Measurements from ENCODE around the gene TSHR. TPM values are rescaled to one million over a fixed set of nuclear protein-coding genes. Genes with fewer than 3 reads are reported as not detected.
"Not testable (repeated sequence)": the region's sequence is repeated elsewhere in the genome, so short reads cannot be mapped to it uniquely, and the experiment has no call there.

TSHR gene
- total RNA-seq, 6 donors from 2014 or later = 1.4 TPM; not detected in 5

DNA sequence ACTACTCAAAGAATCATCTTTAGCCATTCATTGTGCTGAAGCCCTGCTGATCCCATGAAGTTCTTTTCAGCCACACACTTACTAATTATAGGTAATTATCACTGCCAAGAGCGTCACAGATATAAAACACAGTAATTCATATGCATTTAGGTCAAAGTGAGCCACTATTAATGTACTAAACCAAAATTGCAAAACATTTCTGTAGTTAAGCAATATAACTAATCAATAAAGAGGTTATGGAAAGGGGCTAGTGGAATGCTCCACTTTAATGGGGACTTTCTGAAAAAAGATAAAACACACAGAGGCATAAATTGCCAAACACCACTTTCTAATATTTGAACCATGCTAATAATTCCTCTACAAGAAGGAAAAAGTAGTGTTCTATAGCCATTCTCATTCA lies 7.1 kb upstream of the TSHR start:
- no peaks in the 10 kb centered on the region for H3K9me3 ChIP-seq
- H3K27me3 ChIP-seq = no peaks in the 10 kb centered on the region
- 44 to 96% methylated on average over 1 of the region's 1 CpG for WGBS, 2 donors
- no peak for TF ChIP-seq EP300 (IDR thresholded peaks at IDR 0.05)
- no peak for TF ChIP-seq POLR2A (IDR thresholded peaks at IDR 0.05)
- TF ChIP-seq CTCF (IDR thresholded peaks at IDR 0.05) = no peak
- TF ChIP-seq POLR2AphosphoS5 (IDR thresholded peaks at IDR 0.05) = no peak
- H3K4me1 ChIP-seq = no peaks in the 10 kb centered on the region
- ATAC-seq (ENCODE audit: low FRiP score in 2 of 2) (no peak), DNase-seq (no peak)
- H3K36me3 ChIP-seq = no peaks in the 10 kb centered on the region
- no peak overlapping the region for H3K4me3 ChIP-seq
- no peak overlapping the region for H3K27ac ChIP-seq

GRCh38 chr14:80951491-80951890 lies 3.9 kb upstream of the TSHR start:
- WGBS, 2 donors = 86 to 96% methylated on average over 4 of the region's 4 CpGs
- no peak overlapping the region for H3K4me3 ChIP-seq
- DNase-seq = no peak
- peaks cover 3 to 11% (median 9%) of the 10 kb centered on the region in 4 donors for H3K4me1 ChIP-seq
- no peak overlapping the region for H3K27ac ChIP-seq
- ATAC-seq (ENCODE audit: low FRiP score in 2 of 2) = no peak
- no peaks in the 10 kb centered on the region for H3K9me3 ChIP-seq
- TF ChIP-seq CTCF (IDR thresholded peaks at IDR 0.05) = no peak
- TF ChIP-seq EP300 (IDR thresholded peaks at IDR 0.05) = no peak
- TF ChIP-seq POLR2A (IDR thresholded peaks at IDR 0.05) = no peak
- no peak for TF ChIP-seq POLR2AphosphoS5 (IDR thresholded peaks at IDR 0.05)
- H3K36me3 ChIP-seq = no peaks in the 10 kb centered on the region
- H3K27me3 ChIP-seq = peaks cover 0 to 6% (median 2%) of the 10 kb centered on the region in 4 donors

GRCh38 chr14:80953211-80953610 lies 2.2 kb upstream of the TSHR start:
- H3K4me1 ChIP-seq = peaks cover 3 to 11% (median 9%) of the 10 kb centered on the region in 4 donors
- ATAC-seq (ENCODE audit: low FRiP score in 2 of 2); H3K4me3 ChIP-seq; H3K27ac ChIP-seq; H3K9me3 ChIP-seq; H3K27me3 ChIP-seq; H3K36me3 ChIP-seq: not testable (repeated sequence)
- peak in 1 of 2 donors; percentile 37 for DNase-seq
- 84 to 93% methylated on average over 18 of the region's 18 CpGs for WGBS, 2 donors

DNA sequence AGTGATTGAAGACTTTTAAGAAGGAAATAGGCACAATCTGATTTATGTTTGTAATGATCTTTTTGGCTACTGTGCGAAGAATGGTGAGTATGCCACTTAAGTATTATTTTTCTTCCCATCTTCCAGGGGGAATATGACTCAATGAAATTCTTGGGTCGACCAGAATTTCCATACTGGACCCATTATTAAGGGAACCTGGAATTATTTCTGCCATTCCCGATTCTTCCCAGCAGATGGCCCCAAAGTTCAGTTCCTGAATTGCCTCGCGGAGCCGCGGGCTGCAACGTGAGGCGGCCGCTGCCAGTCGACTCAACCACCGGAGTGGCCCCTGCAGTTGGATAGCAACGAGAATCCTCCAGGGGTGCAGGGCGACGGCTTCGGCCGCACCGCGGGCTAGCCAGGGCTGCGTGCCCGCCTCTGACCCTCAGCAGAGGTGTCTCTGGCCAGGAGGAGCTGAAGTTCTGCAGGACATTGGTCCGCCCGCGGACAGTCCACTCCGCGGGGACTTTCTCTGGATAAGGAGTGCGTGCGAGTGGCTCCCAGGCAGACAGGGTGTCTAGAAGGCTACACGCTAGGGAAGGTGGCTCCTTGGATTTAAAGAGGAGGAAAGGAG lies 628 bp upstream of the TSHR start:
- peaks cover 0 to 6% (median 2%) of the 10 kb centered on the region in 4 donors for H3K27me3 ChIP-seq
- 1 to 2% methylated on average over 25 to 29 of the region's 29 CpGs for WGBS, 2 donors
- DNase-seq = peak; percentile 86 to 92
- peak overlapping the region; percentile 38 to 60 (median 52) for H3K4me3 ChIP-seq
- H3K4me1 ChIP-seq = peaks cover 3 to 11% (median 9%) of the 10 kb centered on the region in 4 donors
- no peaks in the 10 kb centered on the region for H3K9me3 ChIP-seq
- no peak for TF ChIP-seq POLR2A (IDR thresholded peaks at IDR 0.05)
- no peak for TF ChIP-seq EP300 (IDR thresholded peaks at IDR 0.05)
- no peak for TF ChIP-seq POLR2AphosphoS5 (IDR thresholded peaks at IDR 0.05)
- TF ChIP-seq CTCF (IDR thresholded peaks at IDR 0.05) = peak; percentile 72 to 88 (median 84)
- ATAC-seq (ENCODE audit: low FRiP score in 2 of 2) = peak; percentile 91 to 96
- H3K27ac ChIP-seq = no peak overlapping the region
- no peaks in the 10 kb centered on the region for H3K36me3 ChIP-seq

- 73 to 86% methylated on average over 2 of the region's 2 CpGs for WGBS, 2 donors
- peaks cover 3 to 11% (median 9%) of the 10 kb centered on the region in 4 donors for H3K4me1 ChIP-seq
- no peak overlapping the region for H3K27ac ChIP-seq
- DNase-seq (no peak), ATAC-seq (ENCODE audit: low FRiP score in 2 of 2) (no peak)
- TF ChIP-seq POLR2A (IDR thresholded peaks at IDR 0.05) = no peak
- TF ChIP-seq CTCF (IDR thresholded peaks at IDR 0.05) = no peak
- TF ChIP-seq POLR2AphosphoS5 (IDR thresholded peaks at IDR 0.05) = no peak
- TF ChIP-seq EP300 (IDR thresholded peaks at IDR 0.05) = no peak
- no peak overlapping the region for H3K4me3 ChIP-seq
- no peaks in the 10 kb centered on the region for H3K36me3 ChIP-seq
- peaks cover 0 to 6% (median 2%) of the 10 kb centered on the region in 4 donors for H3K27me3 ChIP-seq
- no peaks in the 10 kb centered on the region for H3K9me3 ChIP-seq
Measured at GRCh38 chr14:80956102-80956501, 681 bp downstream of the TSHR start.
